HepG2 (cell line): Measurements from ENCODE around the gene UBR4. TPM values are rescaled to one million over a fixed set of nuclear protein-coding genes. Genes with fewer than 3 reads are reported as not detected.

Source experiments
- ATAC-seq: fragments of 200-7000 bp; cut with Tn5 transposase; 3 replicates; pipeline ENCODE4 v1.9.1; 2020; ENCODE audit warnings: mild to moderate bottlenecking, moderate library complexity
- BruUV-seq: library from RNA; stranded (reverse); fragments of 400-500 nt; replicated peaks from 2 replicates; lab custom pipeline; 2021; lab: Mats Ljungman, UMichigan
- CTCF ChIA-PET: fragments of 300-600 bp; formaldehyde crosslinking; extraction: SDS; loops from one replicate; lab custom pipeline; 2021; ENCODE audit warnings: low total read pairs, inconsistent platforms, low intra/inter-chr PET ratio; lab: Yijun Ruan, JAX
- POLR2A ChIA-PET: fragments of 350-600 bp; sonication (Branson Sonifier 250); formaldehyde crosslinking; loops from one replicate; lab custom pipeline; 2020; ENCODE audit warnings: antibody characterized with exemption, inconsistent platforms; lab: Yijun Ruan, JAX
- DNase-seq: peaks from one replicate; pipeline ENCODE4 v3.0.0-alpha.2; 2015; ENCODE audit warnings: low spot score
- FAIRE-seq: peaks from 3 replicates; lab custom pipeline; 2011; peaks lifted over from hg19 to GRCh38; lab: Jason Lieb, UNC
- H2AFZ ChIP-seq: one replicate; pipeline ENCODE4 v1.6.1; 2011; ENCODE audit warnings: low read length, inconsistent platforms
- H3K27ac ChIP-seq: fragments of 300-600 bp; 3 replicates; pipeline ENCODE4 v1.8.0; 2011; ENCODE audit warnings: mixed run types, mild to moderate bottlenecking, mixed read lengths, low read length, inconsistent platforms; ENCODE audit not compliant: insufficient read depth; ENCODE audit errors: extremely low read length
- H3K27me3 ChIP-seq, 2 experiments: fragments of 200-600 bp in 1 of 2; 2 replicates in 1 of 2; 3 replicates in 1 of 2; pipeline versions ENCODE4 v1.6.0 to v1.8.0; 2011; ENCODE audit warnings: low read length in 2 of 2, mild to moderate bottlenecking in 2 of 2, moderate library complexity in 2 of 2, inconsistent platforms in 1 of 2; ENCODE audit not compliant: insufficient read depth in 2 of 2, control insufficient read depth in 1 of 2
- H3K36me3 ChIP-seq, 2 experiments: fragments of 200-600 bp in 1 of 2; replicated peaks in 1 of 2; 2 replicates in 1 of 2; 3 replicates in 1 of 2; pipeline versions ENCODE4 v1.5.1 to v1.8.0; 2011; ENCODE audit warnings: low read length in 2 of 2, inconsistent platforms in 1 of 2; ENCODE audit not compliant: insufficient read depth in 2 of 2, control insufficient read depth in 1 of 2
- H3K4me1 ChIP-seq: 2 replicates; pipeline ENCODE4 v1.5.1; 2012; ENCODE audit warnings: low read length, inconsistent platforms; ENCODE audit not compliant: insufficient read depth
- H3K4me2 ChIP-seq: 2 replicates; pipeline ENCODE4 v1.6.0; 2011; ENCODE audit warnings: low read depth, low read length, inconsistent platforms
- H3K4me3 ChIP-seq, 3 experiments: fragments of 200-600 bp in 1 of 3; sonication (generic), shearing (Covaris generic) in 1 of 3; replicated peaks in 1 of 3; 2 replicates each; pipeline ENCODE4 v1.5.1; 2011 to 2016; ENCODE audit warnings: low read length in 3 of 3, inconsistent platforms in 2 of 3, low read depth in 2 of 3, mild to moderate bottlenecking in 2 of 3, control low read depth in 1 of 3, mixed read lengths in 1 of 3; ENCODE audit not compliant: insufficient read depth in 1 of 3
- H3K79me2 ChIP-seq: one replicate; pipeline ENCODE4 v1.6.1; 2011; ENCODE audit warnings: low read length, inconsistent platforms; ENCODE audit not compliant: insufficient read depth
- H3K9ac ChIP-seq: 2 replicates; pipeline ENCODE4 v1.6.0; 2011; ENCODE audit warnings: mild to moderate bottlenecking, low read depth, low read length, inconsistent platforms; ENCODE audit not compliant: insufficient read depth
- H3K9me3 ChIP-seq: 2 replicates; pipeline ENCODE4 v1.5.1; 2012; ENCODE audit warnings: mild to moderate bottlenecking, low read length
- H4K20me1 ChIP-seq: 2 replicates; pipeline ENCODE4 v1.6.0; 2011; ENCODE audit warnings: inconsistent platforms, mild to moderate bottlenecking, low read length, moderate library complexity; ENCODE audit not compliant: insufficient read depth
- ATAD3A ChIP-seq: sonication (generic); formaldehyde crosslinking; IDR thresholded peaks from 2 replicates; pipeline ENCODE4 v1.4.0; 2020; ENCODE audit warnings: missing genetic modification reagents
- ATF4 ChIP-seq, 2 experiments: fragments of 450-650 bp in 1 of 2; sonication (generic) in 1 of 2; formaldehyde crosslinking; IDR thresholded peaks; 2 replicates each; pipeline versions ENCODE4 v1.5.0 to v1.8.0; 2020 to 2022; ENCODE audit warnings: mild to moderate bottlenecking in 1 of 2, missing genetic modification reagents in 1 of 2
- FOSL2 ChIP-seq: sonication (generic); formaldehyde crosslinking; IDR thresholded peaks from 2 replicates; pipeline ENCODE4 v1.4.0; 2020; ENCODE audit warnings: missing genetic modification reagents
- NKX3-1 ChIP-seq: sonication (generic); formaldehyde crosslinking; IDR thresholded peaks from 2 replicates; pipeline ENCODE4 v1.5.0; 2020; ENCODE audit warnings: missing genetic modification reagents
- PAX8 ChIP-seq: sonication (generic); formaldehyde crosslinking; IDR thresholded peaks from 2 replicates; pipeline ENCODE4 v1.8.0; 2022; ENCODE audit warnings: mild to moderate bottlenecking, missing genetic modification reagents, borderline replicate concordance
- PLRG1 ChIP-seq: fragments of 450-650 bp; conservative IDR thresholded peaks from 2 replicates; pipeline ENCODE4 v1.6.1; 2016
- SOX5 ChIP-seq: IDR thresholded peaks from 2 replicates; pipeline ENCODE4 v1.6.1; 2016; ENCODE audit warnings: borderline replicate concordance
- SRY ChIP-seq: sonication (generic); formaldehyde crosslinking; IDR thresholded peaks from 2 replicates; pipeline ENCODE4 v1.8.0; 2022; ENCODE audit warnings: mild to moderate bottlenecking, missing genetic modification reagents
- ZNF282 ChIP-seq: fragments of 450-650 bp; IDR thresholded peaks from 2 replicates; pipeline ENCODE4 v1.6.1; 2018; ENCODE audit not compliant: partially characterized antibody
- ZNF446 ChIP-seq: sonication (generic); formaldehyde crosslinking; IDR thresholded peaks from 2 replicates; pipeline ENCODE4 v1.5.0; 2020; ENCODE audit warnings: mild to moderate bottlenecking, missing genetic modification reagents
- ZNF816 ChIP-seq: sonication (generic); formaldehyde crosslinking; IDR thresholded peaks from 2 replicates; pipeline ENCODE4 v1.8.0; 2022; ENCODE audit warnings: missing genetic modification reagents, mild to moderate bottlenecking, borderline replicate concordance
- in situ Hi-C: cut with HindIII; loops from 2 replicates; pipeline ENCODE4 v1.10.0; 2017; ENCODE audit warnings: low pct_unique_long_range_greater_than_20kb; ENCODE audit not compliant: extremely low pct_ligation_motif_present
- intact Hi-C: fragments of 100-400 bp; cut with micrococcal nuclease; formaldehyde crosslinking; loops from one replicate; pipeline ENCODE4 v1.10.0; 2022; ENCODE audit not compliant: unreplicated experiment
- polyA plus RNA-seq, 8 experiments: library from polyadenylated mRNA; depleted of rRNA in 3 of 8; stranded (reverse) in 7 of 8; unstranded in 1 of 8; fragments of >200 nt; fragmentation: Illumina TruSeq in 4 of 8; extraction: Trizol in 4 of 8; gene quantifications; 2 replicates each; pipeline versions ENCODE4 v1.2.1 to v1.2.3, GENCODE V29; 2011 to 2016; ENCODE audit warnings: low read depth in 4 of 8, missing spikeins in 1 of 8, mixed read lengths in 1 of 8; ENCODE audit not compliant: insufficient read depth in 1 of 8
- total RNA-seq, 5 experiments: library from RNA; depleted of rRNA; stranded (reverse); fragments of >200 nt; fragmentation: Illumina TruSeq; extraction: Trizol; gene quantifications; 2 replicates each; pipeline ENCODE4 v1.2.3, GENCODE V29; 2016; ENCODE audit warnings: low read depth in 1 of 5
- TF ChIP-seq, protein P1 (sequence below): sonication (generic); formaldehyde crosslinking; conservative IDR thresholded peaks from 2 replicates; pipeline ENCODE4 v1.8.1; 2023; ENCODE audit warnings: missing genetic modification reagents

UBR4 gene
- total and polyA plus RNA-seq, 2 of the 13 experiments (the other 11 are each of a cell fraction or from before 2014, with no cell fraction given) = 59.1 to 106 TPM

GRCh38 chr1:19189270-19189669, 20.8 kb downstream of the UBR4 start (continued):
- TF ChIP-seq ZNF816 (CRISPR knock-in tag) = no peak
- no peak for TF ChIP-seq SOX5 (CRISPR knock-in tag)
- TF ChIP-seq, all 625 proteins: peak for 0

DNA sequence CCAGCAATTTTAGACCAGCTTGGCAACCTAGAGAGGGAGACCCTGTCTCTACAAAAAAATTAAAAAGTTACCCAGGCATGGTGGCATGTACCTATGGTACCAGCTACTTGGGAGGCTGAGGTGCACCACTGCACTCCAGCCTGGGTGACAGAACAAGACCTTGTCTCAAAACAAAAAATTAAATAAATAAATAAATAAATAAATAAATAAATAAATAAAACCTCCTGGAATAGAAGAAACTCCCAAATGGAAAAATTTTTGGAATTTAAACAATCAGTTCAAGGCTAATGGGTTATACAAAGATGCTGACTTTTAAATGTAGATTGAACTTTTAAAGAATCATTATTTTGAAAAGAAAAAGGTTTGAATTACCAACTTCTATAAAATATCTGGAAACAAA, 22.2 kb downstream of the UBR4 start:
- FAIRE-seq (no peak), ATAC-seq (no peak), DNase-seq (no peak)
- in situ Hi-C loops = no loop called here
- Histone ChIP-seq H3K9me3 (no peaks in the 10 kb centered on the region), H4K20me1 (no peaks in the 10 kb centered on the region), H3K9ac (no peak overlapping the region), H3K27me3 (no peaks in the 10 kb centered on the region), H3K79me2 (no peaks in the 10 kb centered on the region), H3K36me3 (peaks cover 34 to 90% of the 10 kb centered on the region in 2 experiments), H3K4me2 (no peak overlapping the region), H3K4me3 (no peak overlapping the region), H2AFZ (no peak overlapping the region), H3K27ac (no peak overlapping the region), H3K4me1 (no peaks in the 10 kb centered on the region)
- CTCF ChIA-PET = no interaction called here
- no TSS peak for BruUV-seq
- TF ChIP-seq PLRG1 (no peak), ZNF282 (no peak), ZNF446 (CRISPR knock-in tag) (no peak), PAX8 (CRISPR knock-in tag) (no peak), FOSL2 (CRISPR knock-in tag) (no peak), ATAD3A (CRISPR knock-in tag) (no peak), SRY (no peak), ATF4 (CRISPR knock-in tag; IDR thresholded peaks at IDR 0.05) (no peak), NKX3-1 (no peak)
- TF ChIP-seq, protein P1, sequence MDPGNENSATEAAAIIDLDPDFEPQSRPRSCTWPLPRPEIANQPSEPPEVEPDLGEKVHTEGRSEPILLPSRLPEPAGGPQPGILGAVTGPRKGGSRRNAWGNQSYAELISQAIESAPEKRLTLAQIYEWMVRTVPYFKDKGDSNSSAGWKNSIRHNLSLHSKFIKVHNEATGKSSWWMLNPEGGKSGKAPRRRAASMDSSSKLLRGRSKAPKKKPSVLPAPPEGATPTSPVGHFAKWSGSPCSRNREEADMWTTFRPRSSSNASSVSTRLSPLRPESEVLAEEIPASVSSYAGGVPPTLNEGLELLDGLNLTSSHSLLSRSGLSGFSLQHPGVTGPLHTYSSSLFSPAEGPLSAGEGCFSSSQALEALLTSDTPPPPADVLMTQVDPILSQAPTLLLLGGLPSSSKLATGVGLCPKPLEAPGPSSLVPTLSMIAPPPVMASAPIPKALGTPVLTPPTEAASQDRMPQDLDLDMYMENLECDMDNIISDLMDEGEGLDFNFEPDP (CRISPR knock-in tag) = no peak
- intact Hi-C loops = no loop called here
- POLR2A ChIA-PET = no interaction called here
